Kidney epithelial cell (primary cell): ENCODE measurements around the gene MS4A4E. TPM values are rescaled to one million over a fixed set of nuclear protein-coding genes. Genes with fewer than 3 reads are reported as not detected.

Source experiments
- DNase-seq: peaks from one replicate; pipeline ENCODE4 v3.0.0-alpha.2; 2010; ENCODE audit warnings: low read depth
- H3K27me3 ChIP-seq: 2 replicates; pipeline ENCODE4 v1.6.0; 2011; ENCODE audit warnings: low read length; ENCODE audit not compliant: control insufficient read depth, insufficient read depth
- H3K36me3 ChIP-seq: 2 replicates; pipeline ENCODE4 v1.5.1; 2011; ENCODE audit warnings: low read length; ENCODE audit not compliant: control insufficient read depth, insufficient read depth
- H3K4me3 ChIP-seq: 2 replicates; pipeline ENCODE4 v1.5.1; 2011; ENCODE audit warnings: low read depth, mild to moderate bottlenecking, control low read depth, low read length
- total RNA-seq: library from RNA; depleted of rRNA; stranded (reverse); fragments of >200 nt; gene quantifications from 2 replicates; pipeline ENCODE4 v1.2.3, GENCODE V29; 2015
- TF ChIP-seq, protein P1 (sequence below): IDR thresholded peaks from 2 replicates; pipeline ENCODE4 v1.5.1; 2011; ENCODE audit warnings: mild to moderate bottlenecking, moderate library complexity, low read length, control low read depth, inconsistent platforms; ENCODE audit not compliant: insufficient read depth, poor library complexity, severe bottlenecking

MS4A4E gene
- total RNA-seq, 1 donor from 2014 or later = not detected

DNA sequence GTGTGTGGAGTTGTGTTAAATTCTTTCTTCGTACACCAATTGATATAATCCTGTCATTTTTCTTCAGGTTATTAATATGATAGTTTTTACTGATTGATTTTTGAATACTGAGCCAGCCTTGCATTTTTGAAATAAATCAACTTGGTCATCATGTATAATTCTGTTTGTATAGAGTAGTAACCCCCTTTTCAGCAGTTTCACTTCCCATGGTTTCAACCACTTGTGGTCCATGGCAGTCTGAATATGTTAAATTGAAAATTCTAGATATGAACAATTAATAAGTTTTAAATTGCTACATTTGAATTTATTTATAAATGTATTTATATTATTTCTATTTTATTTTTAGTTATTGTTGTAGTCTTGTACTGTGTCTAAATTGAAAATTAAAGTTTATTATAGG lies 92.7 kb downstream of the MS4A4E start:
- H3K27me3 ChIP-seq = no peaks in the 10 kb centered on the region
- no peak for DNase-seq
- no peak overlapping the region for H3K4me3 ChIP-seq
- TF ChIP-seq, protein P1, sequence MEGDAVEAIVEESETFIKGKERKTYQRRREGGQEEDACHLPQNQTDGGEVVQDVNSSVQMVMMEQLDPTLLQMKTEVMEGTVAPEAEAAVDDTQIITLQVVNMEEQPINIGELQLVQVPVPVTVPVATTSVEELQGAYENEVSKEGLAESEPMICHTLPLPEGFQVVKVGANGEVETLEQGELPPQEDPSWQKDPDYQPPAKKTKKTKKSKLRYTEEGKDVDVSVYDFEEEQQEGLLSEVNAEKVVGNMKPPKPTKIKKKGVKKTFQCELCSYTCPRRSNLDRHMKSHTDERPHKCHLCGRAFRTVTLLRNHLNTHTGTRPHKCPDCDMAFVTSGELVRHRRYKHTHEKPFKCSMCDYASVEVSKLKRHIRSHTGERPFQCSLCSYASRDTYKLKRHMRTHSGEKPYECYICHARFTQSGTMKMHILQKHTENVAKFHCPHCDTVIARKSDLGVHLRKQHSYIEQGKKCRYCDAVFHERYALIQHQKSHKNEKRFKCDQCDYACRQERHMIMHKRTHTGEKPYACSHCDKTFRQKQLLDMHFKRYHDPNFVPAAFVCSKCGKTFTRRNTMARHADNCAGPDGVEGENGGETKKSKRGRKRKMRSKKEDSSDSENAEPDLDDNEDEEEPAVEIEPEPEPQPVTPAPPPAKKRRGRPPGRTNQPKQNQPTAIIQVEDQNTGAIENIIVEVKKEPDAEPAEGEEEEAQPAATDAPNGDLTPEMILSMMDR = no peak
- H3K36me3 ChIP-seq = no peaks in the 10 kb centered on the region

Other genes starting within 250 kb of the MS4A4E start
- gene OOSP4B, start 226.0 kb downstream of the MS4A4E start, total RNA-seq = not detected in 2 replicates
- gene OOSP2, start 202.7 kb downstream of the MS4A4E start, total RNA-seq = not detected in 2 replicates
- not detected in 2 replicates for gene MS4A3, start 186.5 kb downstream of the MS4A4E start, total RNA-seq
- gene MS4A2, start 154.5 kb downstream of the MS4A4E start, total RNA-seq = 0.14 TPM in 1 of 2 replicates, not detected in the other
- gene MS4A6A, start 60.1 kb downstream of the MS4A4E start, total RNA-seq = 0.55 and 2.3 TPM in 2 replicates
- gene MS4A4A, start 37.5 kb upstream of the MS4A4E start, total RNA-seq = 0.27 TPM in 1 of 2 replicates, not detected in the other
- gene MS4A6E, start 84.1 kb upstream of the MS4A4E start, total RNA-seq = not detected in 2 replicates
- not detected in 2 replicates for gene MS4A7, start 135.4 kb upstream of the MS4A4E start, total RNA-seq
- gene MS4A14, start 153.3 kb upstream of the MS4A4E start, total RNA-seq = not detected in 2 replicates
- gene MS4A5, start 186.4 kb upstream of the MS4A4E start, total RNA-seq = not detected in 2 replicates
- not detected in 2 replicates for gene MS4A1, start 212.7 kb upstream of the MS4A4E start, total RNA-seq
- gene MS4A12, start 249.6 kb upstream of the MS4A4E start, total RNA-seq = not detected in 2 replicates